ENCODE results near the gene GPR137B. TPM values are rescaled to one million over a fixed set of nuclear protein-coding genes. Genes with fewer than 3 reads are reported as not detected.
"Not testable (repeated sequence)": the region's sequence is repeated elsewhere in the genome, so short reads cannot be mapped to it uniquely, and the experiment has no call there.

Gene GPR137B
- total RNA-seq, 1 donor from 2014 or later, result 4.2 TPM

GRCh38 chr1:236159704-236160539 lies 17.6 kb downstream of the GPR137B start:
- intact Hi-C loops (cut with micrococcal nuclease), result no loop called here

- intact Hi-C loops (cut with micrococcal nuclease), result no loop called here
These were observed 18.3 kb downstream of the GPR137B start for GRCh38 chr1:236160540-236161127.

- intact Hi-C loops (cut with micrococcal nuclease), result no loop called here
These were observed 18.9 kb downstream of the GPR137B start for GRCh38 chr1:236161230-236161629.

- intact Hi-C loops (cut with micrococcal nuclease), result not testable (repeated sequence)
These were observed 19.4 kb downstream of the GPR137B start for GRCh38 chr1:236161755-236162154.

- intact Hi-C loops (cut with micrococcal nuclease), result no loop called here
These were observed 21.3 kb downstream of the GPR137B start for GRCh38 chr1:236163463-236164153.

- intact Hi-C loops (cut with micrococcal nuclease), result no loop called here
These were observed 21.9 kb downstream of the GPR137B start for GRCh38 chr1:236164273-236164672.

- intact Hi-C loops (cut with micrococcal nuclease), result no loop called here
These were observed 23.1 kb downstream of the GPR137B start for GRCh38 chr1:236165238-236165981.

- intact Hi-C loops (cut with micrococcal nuclease), result no loop called here
These were observed 23.7 kb downstream of the GPR137B start for GRCh38 chr1:236166041-236166440.

- intact Hi-C loops (cut with micrococcal nuclease), result no loop called here
These were observed 24.8 kb downstream of the GPR137B start for GRCh38 chr1:236167154-236167553.

- intact Hi-C loops (cut with micrococcal nuclease), result no loop called here
These were observed 25.2 kb downstream of the GPR137B start for GRCh38 chr1:236167578-236167977.

- intact Hi-C loops (cut with micrococcal nuclease), result no loop called here
These were observed 26.5 kb downstream of the GPR137B start for GRCh38 chr1:236168716-236169429.

GRCh38 chr1:236172041-236172579 lies 29.8 kb downstream of the GPR137B start:
- intact Hi-C loops (cut with micrococcal nuclease), result no loop called here

- intact Hi-C loops (cut with micrococcal nuclease), result no loop called here
These were observed 30.9 kb downstream of the GPR137B start for GRCh38 chr1:236173174-236173767.

GRCh38 chr1:236175642-236176336 lies 33.5 kb downstream of the GPR137B start:
- intact Hi-C loops (cut with micrococcal nuclease), result no loop called here

- intact Hi-C loops (cut with micrococcal nuclease), result no loop called here
These were observed 34.3 kb downstream of the GPR137B start for GRCh38 chr1:236176337-236177336.

- intact Hi-C loops (cut with micrococcal nuclease), result no loop called here
These were observed 37.3 kb downstream of the GPR137B start for GRCh38 chr1:236179634-236180033.

- intact Hi-C loops (cut with micrococcal nuclease), result no loop called here
These were observed 38.7 kb downstream of the GPR137B start for GRCh38 chr1:236181059-236181458.

- intact Hi-C loops (cut with micrococcal nuclease), result no loop called here
These were observed 43.3 kb downstream of the GPR137B start for GRCh38 chr1:236185687-236186086.
